Measurements from ENCODE around the gene OR8K3. TPM values are rescaled to one million over a fixed set of nuclear protein-coding genes. Genes with fewer than 3 reads are reported as not detected.

The OR8K3 gene
- total RNA-seq: not detected

GRCh38 chr11:56314844-56315243 lies at the start of gene OR8K3:
Gene OR8K3, plus strand, starts transcription at chr11:56315144. Its CDS starts 3,163 bp downstream, at chr11:56318307.
- H3K4me1 ChIP-seq: no peaks in the 10 kb centered on the region
- H3K27ac ChIP-seq: no peak within 1 kb of the TSS
- no peak for DNase-seq (ENCODE audit: low spot score in 2 of 2)
- no peak within 1 kb of the TSS for H3K4me3 ChIP-seq
- no peaks in the 10 kb centered on the region for H3K27me3 ChIP-seq
- TF ChIP-seq POLR2A (IDR thresholded peaks at IDR 0.05) (no peak), EP300 (IDR thresholded peaks at IDR 0.05) (no peak)
- TF ChIP-seq, protein P1, sequence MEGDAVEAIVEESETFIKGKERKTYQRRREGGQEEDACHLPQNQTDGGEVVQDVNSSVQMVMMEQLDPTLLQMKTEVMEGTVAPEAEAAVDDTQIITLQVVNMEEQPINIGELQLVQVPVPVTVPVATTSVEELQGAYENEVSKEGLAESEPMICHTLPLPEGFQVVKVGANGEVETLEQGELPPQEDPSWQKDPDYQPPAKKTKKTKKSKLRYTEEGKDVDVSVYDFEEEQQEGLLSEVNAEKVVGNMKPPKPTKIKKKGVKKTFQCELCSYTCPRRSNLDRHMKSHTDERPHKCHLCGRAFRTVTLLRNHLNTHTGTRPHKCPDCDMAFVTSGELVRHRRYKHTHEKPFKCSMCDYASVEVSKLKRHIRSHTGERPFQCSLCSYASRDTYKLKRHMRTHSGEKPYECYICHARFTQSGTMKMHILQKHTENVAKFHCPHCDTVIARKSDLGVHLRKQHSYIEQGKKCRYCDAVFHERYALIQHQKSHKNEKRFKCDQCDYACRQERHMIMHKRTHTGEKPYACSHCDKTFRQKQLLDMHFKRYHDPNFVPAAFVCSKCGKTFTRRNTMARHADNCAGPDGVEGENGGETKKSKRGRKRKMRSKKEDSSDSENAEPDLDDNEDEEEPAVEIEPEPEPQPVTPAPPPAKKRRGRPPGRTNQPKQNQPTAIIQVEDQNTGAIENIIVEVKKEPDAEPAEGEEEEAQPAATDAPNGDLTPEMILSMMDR (IDR thresholded peaks at IDR 0.05): no peak
- no peaks in the 10 kb centered on the region for H3K36me3 ChIP-seq
- no peaks in the 10 kb centered on the region for H3K9me3 ChIP-seq

DNA sequence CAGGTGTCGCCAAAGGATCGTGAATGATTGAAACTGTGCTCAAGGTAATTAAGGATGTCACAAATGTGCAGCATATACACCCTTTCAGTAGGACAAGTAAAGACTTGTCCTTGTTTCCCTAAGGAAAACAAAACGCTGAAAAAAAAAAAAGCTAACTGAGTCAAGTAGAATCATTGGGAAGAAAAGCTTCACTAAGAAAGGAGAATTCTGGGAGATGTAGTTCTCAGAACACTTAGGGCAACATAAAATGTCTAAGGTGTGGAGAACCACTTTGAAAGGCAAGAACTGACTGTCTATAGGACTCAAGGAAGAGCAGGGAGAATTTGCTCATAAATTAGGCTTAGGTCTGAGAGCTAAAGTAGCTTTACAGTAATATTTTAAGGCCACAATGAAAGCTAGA lies 43.9 kb upstream of the OR8K3 start:
- 57 to 59% methylated on average over 3 of the region's 3 CpGs for WGBS, 2 donors
- Histone ChIP-seq H3K9me3 (peaks cover 0 to 12% (median 6%) of the 10 kb centered on the region in 4 donors), H3K4me3 (no peak overlapping the region), H3K4me1 (no peaks in the 10 kb centered on the region), H3K27ac (no peak overlapping the region), H3K36me3 (no peaks in the 10 kb centered on the region), H3K27me3 (no peaks in the 10 kb centered on the region)
- TF ChIP-seq, protein P1 (IDR thresholded peaks at IDR 0.05): no peak
- TF ChIP-seq POLR2A (IDR thresholded peaks at IDR 0.05): no peak
- no peak for TF ChIP-seq EP300 (IDR thresholded peaks at IDR 0.05)
- no peak for DNase-seq (ENCODE audit: low spot score in 2 of 2)

DNA sequence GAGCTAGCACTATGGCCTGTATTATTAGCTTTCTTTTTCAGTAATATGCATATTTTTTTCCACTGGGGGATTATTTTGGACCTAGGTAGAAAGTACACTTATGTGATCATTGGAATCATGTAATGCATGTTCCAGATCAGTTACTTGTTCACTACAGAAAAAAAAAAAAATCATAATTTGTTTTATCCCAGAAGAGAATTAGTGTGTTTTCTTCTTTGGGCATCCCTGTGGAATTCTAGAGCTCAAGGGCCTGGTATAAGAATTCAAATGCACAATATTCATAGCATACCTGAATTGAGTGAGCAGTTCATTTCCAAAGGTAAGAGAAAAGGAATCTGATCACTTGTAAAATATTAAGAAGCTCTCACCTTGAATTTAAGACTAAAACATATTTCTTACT lies 41.1 kb upstream of the OR8K3 start, which contains the start of gene OR5T1:
TSS of gene OR5T1 (plus strand) at position 301 of the 400 bp plus-strand sequence. CDS start 1,485 bp downstream, outside the sequence.
- Histone ChIP-seq H3K36me3 (no peaks in the 10 kb centered on the region), H3K4me1 (no peaks in the 10 kb centered on the region), H3K9me3 (peaks cover 0 to 3% (median under 1%) of the 10 kb centered on the region in 4 donors), H3K4me3 (no peak within 1 kb of the TSS), H3K27me3 (no peaks in the 10 kb centered on the region), H3K27ac (no peak within 1 kb of the TSS)
- no peak for TF ChIP-seq POLR2A (IDR thresholded peaks at IDR 0.05)
- TF ChIP-seq, protein P1 (IDR thresholded peaks at IDR 0.05): no peak
- no peak for DNase-seq (ENCODE audit: low spot score in 2 of 2)

- DNase-seq (ENCODE audit: low spot score in 2 of 2): no peak
- TF ChIP-seq, protein P1 (IDR thresholded peaks at IDR 0.05): no peak
- no peak for TF ChIP-seq POLR2A (IDR thresholded peaks at IDR 0.05)
- no peak for TF ChIP-seq EP300 (IDR thresholded peaks at IDR 0.05)
- Histone ChIP-seq H3K4me3 (no peak within 1 kb of the TSS), H3K27ac (no peak within 1 kb of the TSS), H3K4me1 (no peaks in the 10 kb centered on the region), H3K27me3 (no peaks in the 10 kb centered on the region), H3K36me3 (no peaks in the 10 kb centered on the region), H3K9me3 (no peaks in the 10 kb centered on the region)
- 63 to 72% methylated on average over 2 of the region's 2 CpGs for WGBS, 2 donors
Observed at GRCh38 chr11:56292154-56292553, 22.8 kb upstream of the OR8K3 start, which contains the start of gene OR8H1. Gene OR8H1, minus strand, starts transcription at chr11:56292254. Its CDS starts 1,192 bp downstream, at chr11:56291062.

DNA sequence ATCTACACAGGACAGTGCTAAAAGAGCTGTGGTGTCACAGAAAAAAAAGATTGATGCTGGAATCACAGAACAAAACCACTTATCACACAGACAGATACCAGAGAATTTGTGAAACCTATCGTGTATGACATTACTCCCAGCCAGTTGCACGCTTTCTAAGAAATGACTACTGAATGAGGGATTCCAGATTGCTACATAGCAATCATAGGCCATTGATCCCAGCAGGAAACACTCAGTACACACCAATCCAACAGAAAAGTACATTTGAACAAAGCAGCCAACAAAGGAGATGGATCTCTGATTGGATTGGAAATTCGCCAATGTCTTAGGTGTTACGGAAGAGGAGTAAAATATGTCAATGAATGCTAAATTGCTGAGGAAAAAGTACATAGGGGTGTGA lies 18.0 kb upstream of the OR8K3 start:
- no peaks in the 10 kb centered on the region for H3K36me3 ChIP-seq
- no peak overlapping the region for H3K4me3 ChIP-seq
- no peaks in the 10 kb centered on the region for H3K27me3 ChIP-seq
- H3K9me3 ChIP-seq: no peaks in the 10 kb centered on the region
- WGBS, 2 donors: 87% methylated on average over 4 of the region's 4 CpGs
- no peaks in the 10 kb centered on the region for H3K4me1 ChIP-seq
- H3K27ac ChIP-seq: no peak overlapping the region
- TF ChIP-seq EP300 (IDR thresholded peaks at IDR 0.05) (no peak), POLR2A (IDR thresholded peaks at IDR 0.05) (no peak)
- TF ChIP-seq, protein P1 (IDR thresholded peaks at IDR 0.05): no peak
- no peak for DNase-seq (ENCODE audit: low spot score in 2 of 2)
